Effector memory CD4-positive, alpha-beta T cell (primary cell): ENCODE measurements around the gene C11orf87.

ENCODE experiments used
- DNase-seq, 3 donors: peaks; one replicate each; pipeline ENCODE4 v3.0.0-alpha.2; 2020
- H3K27ac ChIP-seq: 2 replicates; pipeline ENCODE4 v1.7.0; 2013; ENCODE audit warnings: mild to moderate bottlenecking, low read length, moderate library complexity; ENCODE audit not compliant: insufficient read depth, poor library complexity, severe bottlenecking
- H3K27me3 ChIP-seq: replicated peaks from 2 replicates; pipeline ENCODE4 v1.7.0; 2013; ENCODE audit warnings: mild to moderate bottlenecking, low read length; ENCODE audit not compliant: insufficient read depth, control insufficient read depth, poor library complexity, severe bottlenecking
- H3K36me3 ChIP-seq: 2 replicates; pipeline ENCODE4 v1.7.0; 2013; ENCODE audit warnings: mild to moderate bottlenecking, low read length, moderate library complexity; ENCODE audit not compliant: control insufficient read depth, insufficient read depth
- H3K4me1 ChIP-seq: 2 replicates; pipeline ENCODE4 v1.7.0; 2013; ENCODE audit warnings: low read length, mild to moderate bottlenecking; ENCODE audit not compliant: control insufficient read depth, insufficient read depth, poor library complexity, severe bottlenecking
- H3K4me3 ChIP-seq: 2 replicates; pipeline ENCODE4 v1.7.0; 2013; ENCODE audit warnings: low read length, low read depth, mild to moderate bottlenecking; ENCODE audit not compliant: insufficient read depth, poor library complexity, severe bottlenecking
- H3K9me3 ChIP-seq: 2 replicates; pipeline ENCODE4 v1.7.0; 2013; ENCODE audit warnings: mild to moderate bottlenecking, low read length, moderate library complexity; ENCODE audit not compliant: control insufficient read depth

The C11orf87 gene

GRCh38 chr11:109435121-109435742, 13.2 kb downstream of the C11orf87 start:
- no peak for DNase-seq
- no peaks in the 10 kb centered on the region for H3K4me1 ChIP-seq
- H3K27me3 ChIP-seq, result no peaks in the 10 kb centered on the region
- H3K9me3 ChIP-seq, result no peaks in the 10 kb centered on the region
- no peak overlapping the region for H3K4me3 ChIP-seq
- H3K36me3 ChIP-seq, result no peaks in the 10 kb centered on the region
- H3K27ac ChIP-seq, result no peak overlapping the region

- H3K4me3 ChIP-seq, result no peak overlapping the region
- H3K9me3 ChIP-seq, result no peaks in the 10 kb centered on the region
- no peaks in the 10 kb centered on the region for H3K4me1 ChIP-seq
- H3K27ac ChIP-seq, result no peak overlapping the region
- no peaks in the 10 kb centered on the region for H3K27me3 ChIP-seq
- no peak for DNase-seq
- no peaks in the 10 kb centered on the region for H3K36me3 ChIP-seq
Measured at GRCh38 chr11:109439684-109440083, 17.7 kb downstream of the C11orf87 start.

GRCh38 chr11:109443052-109443451, 21.1 kb downstream of the C11orf87 start:
- Histone ChIP-seq H3K27me3 (no peaks in the 10 kb centered on the region), H3K4me3 (no peak overlapping the region), H3K9me3 (no peaks in the 10 kb centered on the region), H3K36me3 (no peaks in the 10 kb centered on the region), H3K27ac (no peak overlapping the region), H3K4me1 (no peaks in the 10 kb centered on the region)
- DNase-seq, result no peak

- no peak overlapping the region for H3K27ac ChIP-seq
- H3K36me3 ChIP-seq, result no peaks in the 10 kb centered on the region
- DNase-seq, result no peak
- H3K4me1 ChIP-seq, result no peaks in the 10 kb centered on the region
- no peaks in the 10 kb centered on the region for H3K27me3 ChIP-seq
- no peaks in the 10 kb centered on the region for H3K9me3 ChIP-seq
- H3K4me3 ChIP-seq, result no peak overlapping the region
Measured at GRCh38 chr11:109454857-109455256, 32.9 kb downstream of the C11orf87 start.
